Lung (tissue), 12 donors: ENCODE data around the gene CCDC78. TPM values are rescaled to one million over a fixed set of nuclear protein-coding genes. Genes with fewer than 3 reads are reported as not detected.

ENCODE experiments used
- ATAC-seq: fragments of 200-7000 bp; cut with Tn5 transposase; one replicate; pipeline ENCODE4 v1.9.1; 2020; ENCODE audit warnings: moderate number of reproducible peaks; ENCODE audit not compliant: insufficient read depth, low FRiP score
- DNase-seq, 3 donors: peaks; one replicate each; pipeline ENCODE4 v3.0.0-alpha.2; 2013 to 2017
- H3K27ac ChIP-seq, 2 donors: one replicate each; pipeline ENCODE4 v1.5.1; 2013; ENCODE audit warnings: mild to moderate bottlenecking in 2 of 2, moderate library complexity in 2 of 2, control low read depth in 1 of 2, inconsistent platforms in 1 of 2, low read depth in 1 of 2, low read length in 1 of 2
- H3K27me3 ChIP-seq, 3 donors: one replicate each; pipeline ENCODE4 v1.5.1; 2013; ENCODE audit warnings: low read length in 2 of 3; ENCODE audit not compliant: control insufficient read depth in 3 of 3, insufficient read depth in 3 of 3
- H3K36me3 ChIP-seq, 4 donors: one replicate each; pipeline ENCODE4 v1.5.1; 2013; ENCODE audit warnings: low read length in 4 of 4, mild to moderate bottlenecking in 1 of 4, moderate library complexity in 1 of 4; ENCODE audit not compliant: control insufficient read depth in 4 of 4, insufficient read depth in 4 of 4
- H3K4me1 ChIP-seq, 5 donors: one replicate each; pipeline ENCODE4 v1.5.1; 2013; ENCODE audit warnings: low read length in 5 of 5, mild to moderate bottlenecking in 2 of 5, moderate library complexity in 1 of 5; ENCODE audit not compliant: control insufficient read depth in 5 of 5, insufficient read depth in 5 of 5
- H3K4me3 ChIP-seq: one replicate; pipeline ENCODE4 v1.5.1; 2013; ENCODE audit warnings: mild to moderate bottlenecking, control low read depth, moderate library complexity
- H3K9ac ChIP-seq, 2 donors: one replicate each; pipeline ENCODE4 v1.5.1; 2013; ENCODE audit warnings: low read length in 2 of 2, control low read depth in 1 of 2; ENCODE audit not compliant: insufficient read depth in 1 of 2
- H3K9me3 ChIP-seq, 4 donors: one replicate each; pipeline ENCODE4 v1.5.1; 2013; ENCODE audit warnings: low read length in 3 of 4, mild to moderate bottlenecking in 1 of 4, moderate library complexity in 1 of 4; ENCODE audit not compliant: control insufficient read depth in 4 of 4, insufficient read depth in 3 of 4
- WGBS, 2 donors: extraction: QIAGEN DNeasy Blood & Tissue Kit; methylation state at CpG; one replicate each; pipeline ENCODE4 v1.1.7; 2013; 5-methylcytosine and 5-hydroxymethylcytosine counted together
- polyA plus RNA-seq, 2 donors: library from polyadenylated mRNA; stranded (reverse); fragments of 200-250 nt; gene quantifications; one replicate each; pipeline ENCODE4 v1.2.1, GENCODE V29; 2013
- total RNA-seq, 2 donors: library from RNA; depleted of rRNA in 1 of 2; stranded (reverse); fragments of >200 nt in 1 of 2; gene quantifications; one replicate each; pipeline ENCODE4 v1.2.1, GENCODE V29; 2014 to 2021
- TF ChIP-seq, protein P1 (sequence below): IDR thresholded peaks from 2 replicates; pipeline ENCODE4 v1.5.1; 2012; ENCODE audit warnings: mild to moderate bottlenecking; ENCODE audit errors: control extremely low read depth, extremely low read depth
- donor health status: control.
- donor health status: control.
- donor health status: Bipolar disorder and iron deficiency.
- donor health status: healthy.
- donor health status: DM: yes; HTN: yes; CAD: no.

The CCDC78 gene
- total and polyA plus RNA-seq, 4 donors: 25.6 to 71.6 (median 37.0) TPM

DNA sequence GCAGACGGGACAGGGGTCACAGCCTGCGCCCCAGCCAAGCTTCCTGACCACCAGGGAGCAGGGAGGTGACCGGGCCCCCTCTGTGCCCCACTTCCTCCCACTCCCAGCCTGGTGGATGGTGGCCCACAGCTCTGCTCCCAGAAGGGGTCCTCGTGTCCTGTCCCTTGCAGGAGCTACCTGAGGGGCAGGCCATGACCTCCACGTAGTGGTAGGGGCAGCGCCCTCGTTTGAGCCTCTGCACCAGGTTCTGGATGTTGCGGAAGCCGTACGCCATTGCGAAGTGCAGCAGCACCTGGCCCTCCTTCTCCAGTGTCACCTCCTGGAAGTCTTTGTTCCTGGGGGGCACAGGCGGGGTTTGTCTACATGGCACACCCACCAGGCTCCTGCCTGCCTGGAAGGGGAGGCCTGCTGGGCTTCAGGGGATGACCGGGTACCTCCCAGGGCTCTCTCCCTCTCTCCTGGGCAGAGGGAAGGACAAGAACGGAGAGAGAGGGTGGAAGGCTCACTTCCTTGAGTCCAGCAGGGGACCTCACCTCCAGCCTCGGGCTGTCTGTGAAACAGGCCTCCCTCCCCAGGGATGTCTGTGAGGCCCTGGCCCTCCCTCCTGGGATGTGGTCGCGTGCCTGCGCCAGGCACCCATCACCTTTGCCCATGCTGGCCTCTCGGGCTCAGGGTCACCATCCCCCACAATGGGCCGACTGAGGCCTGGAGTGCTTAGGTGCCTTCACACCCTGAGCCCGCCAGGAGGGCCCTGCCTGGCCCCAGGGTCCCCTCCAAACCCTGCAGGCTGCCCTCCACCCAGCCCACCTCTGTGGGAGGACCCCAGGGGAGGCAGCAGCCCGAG lies 4.6 kb upstream of the CCDC78 start:
- peaks cover 4 to 42% (median 9%) of the 10 kb centered on the region in 4 donors for H3K36me3 ChIP-seq
- TF ChIP-seq, protein P1, sequence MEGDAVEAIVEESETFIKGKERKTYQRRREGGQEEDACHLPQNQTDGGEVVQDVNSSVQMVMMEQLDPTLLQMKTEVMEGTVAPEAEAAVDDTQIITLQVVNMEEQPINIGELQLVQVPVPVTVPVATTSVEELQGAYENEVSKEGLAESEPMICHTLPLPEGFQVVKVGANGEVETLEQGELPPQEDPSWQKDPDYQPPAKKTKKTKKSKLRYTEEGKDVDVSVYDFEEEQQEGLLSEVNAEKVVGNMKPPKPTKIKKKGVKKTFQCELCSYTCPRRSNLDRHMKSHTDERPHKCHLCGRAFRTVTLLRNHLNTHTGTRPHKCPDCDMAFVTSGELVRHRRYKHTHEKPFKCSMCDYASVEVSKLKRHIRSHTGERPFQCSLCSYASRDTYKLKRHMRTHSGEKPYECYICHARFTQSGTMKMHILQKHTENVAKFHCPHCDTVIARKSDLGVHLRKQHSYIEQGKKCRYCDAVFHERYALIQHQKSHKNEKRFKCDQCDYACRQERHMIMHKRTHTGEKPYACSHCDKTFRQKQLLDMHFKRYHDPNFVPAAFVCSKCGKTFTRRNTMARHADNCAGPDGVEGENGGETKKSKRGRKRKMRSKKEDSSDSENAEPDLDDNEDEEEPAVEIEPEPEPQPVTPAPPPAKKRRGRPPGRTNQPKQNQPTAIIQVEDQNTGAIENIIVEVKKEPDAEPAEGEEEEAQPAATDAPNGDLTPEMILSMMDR: no peak
- H3K4me1 ChIP-seq: peaks cover 0 to 9% (median 3%) of the 10 kb centered on the region in 5 donors
- ATAC-seq: no peak
- no peaks in the 10 kb centered on the region for H3K9me3 ChIP-seq
- no peak overlapping the region for H3K9ac ChIP-seq
- H3K27me3 ChIP-seq: peaks cover 0 to 7% (median 4%) of the 10 kb centered on the region in 3 donors
- no peak overlapping the region for H3K27ac ChIP-seq
- no peak for DNase-seq
- 90 to 91% methylated on average over 22 of the region's 22 CpGs for WGBS, 2 donors
- no peak overlapping the region for H3K4me3 ChIP-seq

DNA sequence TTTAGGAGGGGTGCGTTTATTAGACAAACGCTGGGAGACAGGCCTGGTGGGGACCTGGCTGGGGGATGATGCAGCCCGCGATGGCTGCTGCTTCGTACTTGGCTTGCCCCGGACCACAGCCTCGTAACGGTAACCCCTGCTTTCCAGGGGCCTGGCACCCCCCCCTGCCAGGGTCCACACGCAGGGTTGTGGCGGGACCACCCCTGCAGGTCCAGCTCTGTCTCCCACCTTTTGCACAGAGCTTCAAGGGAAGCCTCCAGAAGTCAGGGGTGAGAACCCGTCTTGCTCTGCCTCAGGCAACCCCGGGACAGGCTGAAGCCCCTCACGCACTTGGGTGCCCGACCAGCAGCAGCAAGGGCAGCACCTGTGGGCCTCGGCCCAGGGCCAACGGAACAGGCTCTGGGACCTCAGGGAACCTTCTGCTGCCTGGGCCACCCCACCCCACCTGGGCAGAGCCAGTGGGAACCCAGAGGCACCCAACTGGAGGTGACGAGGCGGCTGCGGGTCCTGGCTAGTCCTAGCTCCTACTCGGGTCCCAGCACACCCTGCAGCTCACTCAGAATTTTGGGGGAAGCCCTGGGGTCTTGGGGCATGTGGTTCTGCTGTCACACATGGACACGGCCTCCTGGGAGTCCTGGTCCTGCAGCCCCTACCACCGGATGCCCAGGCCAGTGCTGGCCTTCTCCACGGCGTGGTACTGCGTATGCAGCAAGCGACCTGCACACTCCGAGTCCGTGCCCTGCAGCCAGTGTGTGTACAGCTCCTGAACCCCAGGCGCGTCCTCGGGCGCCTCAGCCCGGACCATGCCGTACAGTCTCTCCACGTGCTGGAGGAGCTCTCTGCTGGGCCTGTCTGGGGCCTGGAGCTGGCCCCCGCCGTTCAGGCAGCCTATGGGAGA lies 3.8 kb upstream of the CCDC78 start:
- peaks cover 0 to 9% (median 3%) of the 10 kb centered on the region in 5 donors for H3K4me1 ChIP-seq
- no peak overlapping the region for H3K4me3 ChIP-seq
- TF ChIP-seq, protein P1: no peak
- no peak overlapping the region for H3K27ac ChIP-seq
- H3K27me3 ChIP-seq: peaks cover 0 to 7% (median 4%) of the 10 kb centered on the region in 3 donors
- H3K9ac ChIP-seq: no peak overlapping the region
- H3K36me3 ChIP-seq: peaks cover 4 to 33% (median 8%) of the 10 kb centered on the region in 4 donors
- DNase-seq: no peak
- H3K9me3 ChIP-seq: no peaks in the 10 kb centered on the region
- no peak for ATAC-seq
- WGBS, 2 donors: 93 to 94% methylated on average over 37 of the region's 37 CpGs

DNA sequence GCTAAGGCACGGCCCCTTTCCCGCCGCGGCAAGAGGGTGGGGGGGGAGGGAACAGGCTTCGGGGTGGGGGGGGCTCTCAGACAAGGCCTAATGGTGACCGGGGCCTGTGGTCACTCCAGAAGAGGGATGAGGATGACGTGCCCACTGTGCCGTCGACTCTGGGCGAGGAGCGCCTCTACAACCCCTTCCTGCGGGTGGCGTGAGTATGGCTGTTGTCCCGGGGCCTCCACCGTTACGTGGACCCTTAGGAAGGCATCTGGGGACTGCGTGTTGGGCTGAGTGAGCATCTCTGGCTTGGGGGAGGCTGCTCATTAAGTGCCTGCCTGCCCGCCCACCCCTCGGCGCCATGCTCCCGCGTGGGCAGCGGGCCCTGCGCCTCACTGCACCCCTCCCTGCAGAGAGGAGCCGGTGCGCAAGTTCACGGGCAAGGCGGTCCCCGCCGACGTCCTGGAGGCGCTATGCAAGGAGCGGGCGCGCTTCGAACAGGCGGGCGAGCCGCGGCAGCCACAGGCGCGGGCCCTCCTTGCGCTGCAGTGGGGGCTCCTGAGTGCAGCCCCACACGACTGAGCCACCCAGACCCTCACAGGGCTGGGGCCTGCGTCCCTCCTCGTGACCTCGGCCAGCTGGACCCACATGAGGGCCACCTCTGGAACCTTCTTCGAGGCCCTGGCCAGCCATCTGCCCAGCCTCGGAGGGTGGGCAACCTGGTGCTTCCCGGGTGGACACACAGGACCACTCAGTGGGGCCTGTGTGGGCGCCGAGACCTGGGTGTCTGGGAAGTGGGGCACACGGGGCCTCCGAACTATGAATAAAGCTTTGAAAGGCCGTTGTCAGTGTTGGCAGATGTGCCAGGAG lies 2.9 kb upstream of the CCDC78 start:
- DNase-seq: no peak
- WGBS, 2 donors: 57 to 75% methylated on average over 52 to 55 of the region's 55 CpGs
- Histone ChIP-seq H3K4me3 (no peak overlapping the region), H3K4me1 (peaks cover 0 to 9% (median 3%) of the 10 kb centered on the region in 5 donors), H3K27ac (no peak overlapping the region), H3K9ac (no peak overlapping the region), H3K36me3 (peaks cover 4 to 25% (median 6%) of the 10 kb centered on the region in 4 donors), H3K9me3 (no peaks in the 10 kb centered on the region), H3K27me3 (peaks cover 0 to 7% (median 4%) of the 10 kb centered on the region in 3 donors)
- no peak for ATAC-seq
- TF ChIP-seq, protein P1: no peak
